Caki2 (cell line): ENCODE results near the gene HOXA9. TPM values are rescaled to one million over a fixed set of nuclear protein-coding genes. Genes with fewer than 3 reads are reported as not detected.

ENCODE experiments used
- DNase-seq: peaks from one replicate; pipeline ENCODE4 v3.0.0-alpha.2; 2015; ENCODE audit warnings: low read depth
- in situ Hi-C: cut with HindIII; loops from 2 replicates; pipeline ENCODE4 v1.10.0; 2016; ENCODE audit warnings: low sequenced_read_pairs, low pct_unique_long_range_greater_than_20kb, mixed read lengths
- total RNA-seq: library from RNA; depleted of rRNA; stranded (reverse); fragments of >200 nt; shearing (Covaris generic); gene quantifications from 2 replicates; pipeline ENCODE4 v1.2.3, GENCODE V29; 2014; ENCODE audit warnings: low replicate concordance

HOXA9 gene
- total RNA-seq, 1 experiment from 2014 or later = 46.9 TPM

DNA sequence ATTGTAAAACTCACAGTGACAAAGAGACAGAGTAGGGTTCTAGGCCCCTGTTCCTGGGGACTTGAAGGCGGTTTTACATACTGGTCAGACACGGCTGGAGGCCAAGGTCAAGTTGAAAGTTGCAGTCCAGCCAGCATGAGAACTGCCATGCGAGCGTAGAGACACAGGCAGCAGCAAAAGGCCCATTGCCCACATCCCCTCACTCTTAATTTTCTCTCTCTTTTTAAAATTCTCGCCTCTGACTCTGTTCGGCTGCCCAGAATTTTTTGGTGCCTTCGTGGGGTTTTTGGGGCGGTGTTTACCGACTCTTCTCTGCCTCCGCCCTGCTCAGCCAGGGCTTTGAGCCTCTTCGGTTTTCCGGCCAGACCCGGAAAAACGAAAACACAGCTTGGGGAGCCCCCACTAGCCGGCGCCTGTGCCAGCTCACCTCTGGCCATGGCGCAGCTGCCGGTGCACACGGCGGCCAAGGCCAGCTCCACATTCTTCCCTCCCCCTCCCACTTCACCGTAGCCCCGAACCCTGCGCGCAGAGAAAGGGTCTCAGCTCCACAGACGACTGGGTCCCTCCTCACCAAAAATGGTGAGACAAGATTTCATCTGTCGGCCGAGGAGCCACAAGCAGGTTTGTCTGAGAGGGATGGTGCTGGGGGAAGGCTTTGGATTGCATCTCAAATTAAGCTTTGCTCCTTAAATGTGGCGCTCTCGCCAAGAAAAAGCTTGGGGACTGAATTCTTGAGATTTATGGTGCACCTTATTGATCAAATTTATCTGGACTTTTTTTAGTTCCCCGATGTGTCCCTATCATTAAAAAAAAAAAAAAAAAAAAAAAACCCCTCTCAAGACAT is 36.9 kb upstream of the HOXA9 start:
- in situ Hi-C loops = no loop called here
- DNase-seq = no peak

DNA sequence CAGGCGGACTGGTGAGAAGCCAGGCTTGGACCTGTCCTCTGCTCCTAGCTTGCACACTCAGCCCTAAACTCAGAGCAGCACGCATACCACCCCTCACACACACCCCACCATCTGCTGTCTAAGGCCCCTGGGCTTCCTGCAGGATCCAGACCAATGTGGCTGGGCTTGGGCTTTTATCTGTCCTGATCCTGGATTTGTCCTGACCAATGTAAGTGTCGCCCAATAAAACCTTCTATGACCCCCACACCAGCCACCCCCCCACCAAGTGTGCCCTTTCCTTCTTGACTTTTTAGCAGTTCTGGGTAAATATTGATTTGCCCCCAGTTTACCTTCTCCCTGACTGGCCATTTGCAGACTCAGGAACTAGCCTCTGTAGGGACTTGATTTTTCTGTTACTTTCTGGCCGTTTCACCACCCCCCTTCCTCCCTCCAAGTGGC is 36.3 kb upstream of the HOXA9 start:
- no peak for DNase-seq
- in situ Hi-C loops = no loop called here

DNA sequence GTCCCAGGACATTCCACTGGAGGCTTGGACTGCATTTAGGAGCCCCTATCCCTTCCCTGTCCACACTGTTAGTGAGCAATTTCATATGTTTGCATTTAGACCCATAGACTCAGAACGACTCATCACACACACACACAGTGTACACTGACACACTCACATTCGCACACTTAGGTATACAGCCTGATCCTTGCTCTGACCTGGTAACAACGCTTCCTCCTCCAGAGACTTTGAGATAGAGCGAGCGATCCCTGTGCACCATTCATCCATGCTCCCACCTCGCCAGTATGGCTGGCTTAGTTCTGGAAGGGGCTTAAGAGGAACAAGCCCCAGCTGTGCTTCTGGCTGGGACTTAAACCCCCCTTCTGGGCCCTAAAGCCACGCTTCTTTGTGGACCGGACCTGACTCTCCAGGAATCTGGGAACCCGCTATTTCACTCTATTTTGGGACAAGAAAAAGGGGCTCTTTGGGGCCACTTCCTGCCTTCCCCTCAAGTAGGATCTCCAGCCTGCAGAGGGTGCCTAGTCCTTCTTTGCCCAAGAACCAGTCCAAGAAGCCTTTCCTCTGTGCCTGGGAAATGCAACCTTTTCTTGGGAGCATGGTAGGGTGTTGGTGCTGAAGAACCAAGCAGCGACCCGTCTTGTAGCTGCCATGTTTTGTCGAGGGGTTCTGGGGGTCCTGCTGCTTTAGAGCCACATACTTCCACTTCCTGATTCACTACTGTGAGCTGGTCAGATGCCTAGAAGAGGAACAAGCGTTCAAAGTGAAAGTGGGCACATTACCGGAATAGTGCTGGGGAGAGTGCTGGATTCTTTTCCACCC is 35.6 kb upstream of the HOXA9 start:
- in situ Hi-C loops = no loop called here
- DNase-seq = no peak

DNA sequence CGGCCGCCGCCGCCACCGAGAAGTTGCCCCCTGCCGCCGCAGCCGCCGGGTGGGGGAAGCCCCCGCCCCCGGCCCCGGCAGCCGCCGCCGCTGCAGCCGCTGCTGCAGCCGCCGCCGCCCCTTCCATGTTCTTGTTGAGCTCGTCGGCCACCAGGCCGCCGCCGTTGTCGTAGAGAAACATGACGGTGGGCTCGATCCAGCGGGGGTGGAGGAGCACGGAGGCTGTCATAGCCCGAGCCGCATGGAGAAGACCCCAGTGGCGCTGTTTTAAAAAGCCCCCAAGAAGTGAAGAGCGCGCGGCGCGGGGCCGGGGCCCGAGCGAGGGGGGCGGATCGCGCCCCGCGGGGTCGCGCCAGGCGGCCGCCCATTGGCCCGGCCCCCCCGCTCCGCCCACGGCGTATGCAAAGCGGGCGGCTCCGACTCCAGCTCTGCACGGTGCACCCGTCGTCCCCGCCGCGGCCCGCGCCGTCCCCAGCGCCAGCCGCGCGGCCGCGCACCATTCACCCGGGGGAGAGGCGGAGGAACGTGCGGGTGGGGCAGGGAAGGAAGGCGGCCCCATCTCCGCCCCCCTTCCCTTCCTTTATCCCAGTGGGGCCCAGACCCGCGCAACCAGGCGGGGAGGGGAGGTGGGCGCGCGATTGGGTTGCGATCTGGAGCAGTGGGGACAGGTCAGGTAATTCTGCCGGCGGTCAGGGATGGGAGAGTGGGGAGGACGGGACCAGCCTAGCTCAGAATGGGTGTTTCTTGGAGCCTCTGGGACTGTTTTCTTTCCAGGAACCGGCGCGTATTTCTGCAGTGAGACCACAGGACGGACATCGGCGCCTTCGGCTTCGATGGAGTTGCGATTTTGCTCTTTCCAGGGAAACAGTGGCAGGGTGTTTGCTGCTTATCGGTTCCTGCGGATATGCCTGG is 34.8 kb upstream of the HOXA9 start, which contains the start of gene HOXA13:
Gene HOXA13, minus strand, starts transcription at position 243 of the 912 bp plus-strand sequence. Its CDS starts 14 bp downstream, at position 229.
- DNase-seq = peak; percentile 86
- in situ Hi-C loops = no loop called here

DNA sequence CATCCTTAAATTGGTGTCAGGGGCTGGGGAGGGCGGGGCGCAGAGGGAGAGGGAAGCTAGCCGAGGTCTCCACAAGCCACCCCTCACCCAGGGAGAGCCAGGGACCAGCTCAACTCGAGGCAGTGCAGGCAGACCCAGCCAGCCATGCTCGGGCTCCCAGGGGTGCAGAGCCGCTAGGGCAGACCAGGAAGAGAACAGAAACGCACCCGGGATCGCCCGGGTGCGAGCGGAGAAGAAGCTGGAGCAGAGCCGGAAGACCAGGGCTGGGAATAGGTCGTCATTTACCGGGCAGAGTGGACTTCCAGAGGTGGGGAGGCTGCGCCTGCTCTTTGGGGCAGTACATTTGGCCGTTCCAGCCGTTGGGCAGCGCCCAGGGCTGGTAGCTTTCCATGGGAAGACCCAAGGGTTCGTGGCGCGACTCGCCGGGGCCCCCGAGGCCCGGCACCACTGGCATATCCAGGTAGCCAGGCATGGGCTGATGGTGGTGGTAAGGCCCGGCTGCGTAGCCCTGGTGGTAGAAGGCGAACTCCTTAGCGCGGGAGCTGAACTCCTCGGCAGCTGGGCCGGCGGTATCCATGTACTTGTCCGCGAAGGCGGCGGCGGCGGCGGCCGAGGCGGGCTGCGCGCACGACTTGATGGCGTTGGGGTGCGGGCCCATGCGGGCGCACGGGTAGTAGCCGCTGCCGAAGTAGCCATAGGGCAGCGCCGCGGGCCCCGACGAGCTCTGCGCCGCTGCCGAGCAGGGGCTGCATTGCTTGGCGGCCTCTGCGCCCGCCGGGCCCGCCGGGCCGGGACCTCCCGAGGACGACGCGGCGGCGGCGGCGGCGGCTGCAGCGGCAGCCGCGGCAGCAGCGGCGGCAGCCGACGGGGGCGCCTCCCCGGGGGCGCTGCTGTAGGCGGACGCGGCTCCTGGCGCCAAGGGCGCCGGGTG is 33.8 kb upstream of the HOXA9 start:
- peak; percentile 44 for DNase-seq

DNA sequence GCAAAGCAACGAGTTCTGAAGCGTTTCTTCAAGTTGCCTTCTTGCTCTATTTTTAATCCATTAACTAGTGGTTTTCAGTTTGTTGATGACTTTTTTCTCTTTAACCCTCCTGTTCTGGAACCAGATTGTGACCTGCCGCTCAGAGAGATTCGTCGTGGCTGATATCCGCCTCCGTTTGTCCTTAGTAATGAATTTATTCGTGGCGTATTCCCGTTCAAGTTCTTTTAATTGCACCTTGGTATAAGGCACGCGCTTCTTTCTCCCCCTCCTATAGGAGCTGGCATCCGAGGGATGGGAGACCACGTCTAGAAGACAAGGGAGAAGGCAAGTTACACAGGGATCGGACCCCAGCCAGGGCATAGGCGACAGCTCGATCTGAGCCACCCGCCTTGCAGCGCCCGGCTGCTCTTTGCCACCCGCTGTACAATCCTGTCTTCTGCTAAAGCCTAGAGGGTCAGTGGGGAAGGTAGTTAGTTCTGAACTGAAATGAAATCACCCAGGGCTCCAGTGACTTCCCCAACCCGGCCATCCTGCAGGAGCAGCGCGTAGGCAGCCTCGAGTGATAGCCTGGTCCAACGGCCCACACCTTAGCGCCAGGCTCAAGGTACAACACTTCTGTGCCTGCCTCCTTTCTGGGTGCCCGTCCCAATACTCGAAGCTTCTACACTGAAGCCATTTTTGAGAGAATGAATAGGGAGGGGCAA is 33.0 kb upstream of the HOXA9 start:
- no peak for DNase-seq
- in situ Hi-C loops = no loop called here

More for the DNA sequence above, 33.8 kb upstream of the HOXA9 start:
- in situ Hi-C loops = no loop called here

DNA sequence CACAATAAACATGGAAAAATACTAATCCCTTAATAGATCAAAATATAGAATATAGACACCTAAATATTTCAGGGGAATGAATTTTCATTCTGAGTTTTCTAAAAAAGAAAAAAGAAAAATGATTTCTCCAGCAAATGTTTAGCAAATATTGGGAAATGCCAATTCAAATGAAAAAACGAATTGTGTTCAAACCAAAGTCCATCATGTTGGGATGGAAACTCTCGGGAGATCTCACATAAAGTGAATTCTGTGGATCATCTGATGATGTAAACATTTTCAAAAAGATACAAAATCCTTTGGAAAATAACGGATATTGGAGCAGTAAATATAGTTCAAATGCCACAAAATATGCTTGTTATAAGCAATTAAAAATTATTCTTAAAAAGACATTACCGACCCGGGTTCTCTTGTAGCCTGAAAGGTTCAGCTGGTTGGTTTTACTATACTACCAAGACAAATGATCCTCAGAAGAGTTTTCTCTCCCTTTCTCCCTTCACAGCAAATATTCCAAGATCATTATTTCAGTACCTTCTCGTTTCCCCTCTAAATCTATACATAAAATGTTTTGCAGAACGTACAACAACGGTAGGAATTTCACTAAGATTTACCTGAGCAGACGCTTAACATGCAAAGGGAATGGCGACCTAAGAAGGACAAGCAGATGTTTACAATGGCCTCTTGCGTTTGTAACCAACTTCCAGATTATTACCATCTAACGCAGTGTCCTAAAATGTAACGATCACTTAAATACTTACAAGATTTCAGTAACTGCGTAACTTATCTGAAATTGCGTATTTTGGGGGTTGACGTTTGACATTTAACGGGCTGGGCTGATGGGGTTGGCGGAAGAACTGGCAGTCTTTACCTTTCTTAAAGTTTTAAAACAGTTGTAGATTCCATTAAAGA is 32.1 kb upstream of the HOXA9 start:
- in situ Hi-C loops = no loop called here
- DNase-seq = no peak

DNA sequence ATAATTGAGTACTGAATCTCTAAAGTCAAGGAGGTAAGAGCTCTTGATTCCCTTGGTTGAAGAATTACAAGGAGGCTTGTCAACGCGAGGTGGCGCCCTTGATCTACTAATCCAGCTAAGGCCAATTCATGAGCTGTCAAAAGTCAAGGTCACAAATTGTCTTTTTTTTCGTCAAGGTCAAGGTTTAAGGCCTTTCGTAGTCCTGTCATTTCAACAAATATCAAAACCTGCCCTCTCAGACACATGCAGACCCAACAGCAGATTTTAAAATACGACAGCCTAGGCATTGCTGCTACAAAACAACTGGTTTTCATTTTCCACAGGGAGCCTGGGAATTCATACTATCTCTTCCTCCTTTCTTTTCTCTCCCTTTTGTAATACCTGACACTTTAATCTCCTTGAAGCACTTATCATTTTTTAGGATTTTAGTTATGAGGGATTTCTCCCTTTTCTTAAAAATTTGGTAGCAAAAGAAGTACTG is 31.0 kb upstream of the HOXA9 start:
- peak; percentile 42 for DNase-seq
- in situ Hi-C loops = no loop called here

DNA sequence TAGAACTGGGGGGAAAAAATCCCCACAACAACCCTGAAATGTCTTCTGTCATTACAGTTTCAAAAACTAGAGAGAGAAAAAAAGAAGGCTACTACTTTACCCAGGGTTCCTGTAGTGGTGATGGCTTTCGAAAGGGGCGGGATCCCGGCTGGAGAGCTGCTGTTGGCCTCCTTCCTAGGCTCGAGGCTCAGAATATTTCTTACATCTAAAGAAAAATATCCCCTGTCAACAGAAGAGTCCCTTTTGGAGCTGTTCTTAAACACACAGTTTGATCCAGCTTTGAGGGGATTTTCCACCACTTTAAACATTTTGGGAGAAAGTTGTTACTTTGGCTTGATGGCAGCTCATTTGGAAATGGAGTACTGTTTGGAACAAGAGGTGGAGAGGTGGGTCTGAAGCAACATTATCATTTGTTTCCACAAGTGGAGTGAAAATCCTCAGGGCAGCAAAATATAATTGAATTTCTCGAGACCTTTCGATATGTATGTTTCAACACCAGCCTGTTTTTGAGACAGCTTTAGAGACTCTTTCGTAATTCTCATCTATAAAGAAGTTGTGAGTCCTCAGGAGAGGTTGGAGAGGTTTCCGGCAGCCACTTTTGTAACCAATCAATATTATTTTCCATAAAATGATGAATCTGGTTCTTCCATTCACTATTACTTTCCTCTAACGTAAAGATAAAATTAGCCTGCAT is 29.5 kb upstream of the HOXA9 start:
- in situ Hi-C loops = no loop called here
- no peak for DNase-seq

DNA sequence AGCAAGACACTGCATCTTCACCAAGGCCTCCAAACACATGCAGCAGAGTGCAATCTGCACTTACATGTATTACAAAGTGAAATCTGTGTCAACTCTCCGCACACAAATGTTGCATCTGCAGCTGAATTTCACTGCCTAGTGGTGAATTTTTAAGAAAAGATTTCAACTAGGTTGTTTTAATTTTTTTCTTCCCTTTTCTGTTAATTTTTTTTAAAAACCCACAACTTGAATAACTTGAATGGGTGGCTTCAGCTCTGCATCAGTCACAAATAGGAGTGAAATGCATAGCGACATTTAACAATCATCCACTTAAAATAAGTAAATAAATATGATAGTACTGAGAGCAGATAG is 28.6 kb upstream of the HOXA9 start:
- in situ Hi-C loops = no loop called here
- no peak for DNase-seq

DNA sequence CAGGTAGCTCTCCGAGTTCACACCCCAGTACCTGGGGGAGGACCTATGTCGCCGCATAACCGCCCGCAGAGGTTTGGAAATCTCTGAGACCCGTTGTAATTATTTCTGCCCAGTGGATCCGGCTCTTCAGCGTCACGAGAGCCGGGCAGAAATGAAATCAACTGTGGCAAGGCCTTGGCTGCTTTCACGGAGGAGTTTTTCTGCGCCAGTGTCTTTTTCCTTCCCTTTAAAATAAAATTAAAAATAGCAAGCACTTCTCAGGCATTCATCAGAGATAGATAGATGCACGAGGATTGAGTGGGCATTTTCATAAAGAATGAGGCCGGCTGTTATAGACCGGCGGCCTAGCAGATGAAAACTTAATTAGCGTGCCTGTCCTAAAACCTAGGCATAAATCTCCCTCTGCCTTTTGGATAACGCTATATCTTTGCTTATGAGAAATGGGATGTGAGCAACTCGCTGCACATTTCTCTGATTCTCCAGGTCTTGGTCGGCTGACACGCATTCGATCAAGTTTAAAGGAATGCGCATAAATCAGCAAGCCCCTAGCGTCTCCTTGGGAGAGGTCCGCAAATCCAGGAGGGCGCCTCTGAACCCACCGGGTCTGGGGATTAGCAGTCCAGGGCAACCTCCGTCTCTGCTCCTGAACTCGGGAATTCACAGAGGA is 28.1 kb upstream of the HOXA9 start:
- in situ Hi-C loops = no loop called here
- DNase-seq = no peak

DNA sequence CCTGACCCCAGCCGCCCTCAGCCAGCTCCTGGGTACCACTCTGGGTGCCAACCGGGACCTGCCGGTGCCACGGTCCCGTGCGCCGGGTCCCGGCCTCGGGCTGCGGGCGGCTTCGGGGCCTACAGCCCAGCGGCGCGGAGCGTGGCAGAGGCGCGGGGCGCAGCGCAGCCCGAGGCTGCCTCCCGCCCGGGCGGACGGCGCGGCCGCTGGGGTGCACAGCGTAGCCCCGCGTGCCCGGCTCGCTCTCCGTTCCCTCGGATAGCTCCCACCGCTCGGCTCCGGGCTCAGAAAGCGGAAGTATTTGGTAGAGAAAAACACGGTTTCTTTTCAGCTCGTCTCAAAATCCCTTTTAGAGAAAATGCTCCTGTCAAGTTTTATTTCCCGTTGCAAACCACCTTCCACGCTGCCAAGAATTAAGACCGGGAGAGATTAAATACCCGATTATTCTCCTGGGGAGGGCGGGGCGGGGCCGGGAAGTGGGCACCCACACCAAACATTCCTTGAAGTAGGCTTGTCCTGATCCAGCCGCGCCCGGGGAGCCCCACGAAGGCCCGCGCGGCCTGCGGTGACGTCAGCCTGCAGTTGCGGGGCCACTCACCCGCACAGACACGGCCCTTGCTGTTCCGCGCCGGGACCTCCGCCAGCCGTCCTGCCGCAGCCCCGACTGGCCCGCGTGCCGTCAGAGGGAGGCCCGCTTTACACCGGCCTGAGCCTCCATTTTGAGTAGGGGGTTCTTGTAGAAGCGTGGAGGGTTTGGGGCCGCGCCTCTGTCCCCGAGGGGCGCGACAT is 27.4 kb upstream of the HOXA9 start:
- in situ Hi-C loops = no loop called here

DNA sequence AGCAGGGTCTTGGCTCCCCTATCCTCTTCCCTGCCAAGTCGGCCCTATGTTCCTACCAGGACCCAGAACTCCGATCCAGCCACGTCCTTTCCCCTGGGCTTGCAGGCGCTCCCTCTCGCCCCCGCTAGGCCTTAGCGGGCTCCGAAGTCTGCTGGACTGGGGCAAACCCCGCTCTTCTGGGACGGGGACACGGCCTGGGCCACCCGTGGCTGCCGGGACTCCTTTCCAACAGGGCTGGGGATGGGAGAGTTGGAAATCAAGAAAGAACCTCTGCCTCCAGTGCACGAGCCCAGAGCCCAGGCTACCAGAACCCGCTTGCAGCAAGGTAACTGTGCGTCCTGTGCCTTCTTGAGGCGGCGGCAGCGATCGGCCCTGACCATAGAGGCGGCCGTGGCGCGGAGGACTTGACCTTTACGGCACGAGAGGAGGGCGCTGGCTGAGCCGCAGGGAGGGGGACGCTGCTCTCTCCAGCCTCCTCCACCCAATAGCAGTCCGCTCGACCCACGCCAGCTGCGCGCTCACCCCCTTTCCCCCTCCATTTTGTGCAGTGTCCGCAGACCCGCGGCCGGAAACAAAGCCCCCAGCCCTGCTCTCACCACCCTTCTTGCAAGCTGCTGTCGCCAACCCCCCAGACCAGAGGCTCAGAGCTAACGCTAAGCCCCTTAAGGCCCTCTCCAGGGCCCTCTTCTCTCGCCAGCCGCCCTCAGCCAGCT is 26.7 kb upstream of the HOXA9 start:
- in situ Hi-C loops = no loop called here
- no peak for DNase-seq

More for the DNA sequence above, 27.4 kb upstream of the HOXA9 start:
- DNase-seq = no peak
